ENCODE results near the gene KIF5A.
"Not testable (repeated sequence)": the region's sequence is repeated elsewhere in the genome, so short reads cannot be mapped to it uniquely, and the experiment has no call there.

The KIF5A gene

GRCh38 chr12:57558864-57559263, 9.0 kb downstream of the KIF5A start:
- no peak for DNase-seq (ENCODE audit: low read depth)

DNA sequence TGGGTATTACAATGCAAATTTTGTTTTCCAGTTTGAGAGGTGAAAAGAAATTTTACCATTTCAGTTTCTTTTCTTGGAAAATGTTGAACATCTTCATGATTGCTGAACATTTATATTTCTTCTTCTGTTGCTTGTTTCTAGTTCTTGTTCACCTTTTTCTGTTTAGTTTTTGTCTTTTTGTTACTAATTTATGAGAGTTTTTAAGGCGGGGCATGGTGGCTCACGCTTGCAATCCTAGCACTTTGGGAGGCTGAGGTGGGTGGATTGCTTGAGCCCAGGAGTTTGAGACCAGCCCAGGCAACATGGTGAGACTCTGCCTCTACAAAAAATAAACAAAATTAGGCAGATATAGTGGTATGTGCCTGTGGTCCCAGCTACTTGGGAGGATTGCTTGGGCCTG, 10.7 kb downstream of the KIF5A start:
- no peak for DNase-seq (ENCODE audit: low read depth)

GRCh38 chr12:57561117-57561516, 11.3 kb downstream of the KIF5A start:
- DNase-seq (ENCODE audit: low read depth), result not testable (repeated sequence)

DNA sequence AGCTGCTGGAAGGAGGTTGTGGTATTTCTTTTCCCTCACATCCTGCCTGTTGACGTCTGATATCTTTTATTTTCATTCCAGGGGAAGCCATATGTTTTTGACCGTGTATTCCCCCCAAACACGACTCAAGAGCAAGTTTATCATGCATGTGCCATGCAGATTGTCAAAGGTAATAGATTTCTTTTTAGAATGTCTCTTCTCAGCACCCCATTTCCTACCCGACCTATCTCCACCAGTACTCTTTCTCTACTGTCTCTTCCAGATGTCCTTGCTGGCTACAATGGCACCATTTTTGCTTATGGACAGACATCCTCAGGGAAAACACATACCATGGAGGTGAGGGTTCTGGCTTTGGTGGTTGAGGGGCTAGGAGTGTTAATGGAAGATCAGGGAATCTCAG, 13.5 kb downstream of the KIF5A start:
- no peak for DNase-seq (ENCODE audit: low read depth)

- no peak for DNase-seq (ENCODE audit: low read depth)
Observed at GRCh38 chr12:57564178-57564740, 14.4 kb downstream of the KIF5A start.

DNA sequence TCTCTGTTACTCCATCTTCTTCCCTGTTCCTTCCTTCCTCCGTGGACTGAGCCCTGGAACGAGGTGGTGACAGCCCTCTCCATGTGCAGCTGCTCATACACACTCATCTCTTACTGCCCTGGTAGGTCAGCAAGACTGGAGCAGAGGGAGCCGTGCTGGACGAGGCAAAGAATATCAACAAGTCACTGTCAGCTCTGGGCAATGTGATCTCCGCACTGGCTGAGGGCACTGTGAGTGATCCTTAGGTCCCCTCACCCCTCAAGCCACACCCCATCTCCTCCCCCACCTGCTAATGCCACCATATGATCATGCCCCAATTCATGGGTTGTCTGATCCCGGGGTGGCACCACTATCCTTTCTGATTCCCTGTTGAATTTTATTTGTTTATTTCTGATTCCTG, 19.0 kb downstream of the KIF5A start:
- no peak for DNase-seq (ENCODE audit: low read depth)

GRCh38 chr12:57569858-57570257, 20.0 kb downstream of the KIF5A start:
- DNase-seq (ENCODE audit: low read depth), result no peak

GRCh38 chr12:57570438-57570837, 20.6 kb downstream of the KIF5A start:
- DNase-seq (ENCODE audit: low read depth), result not testable (repeated sequence)

DNA sequence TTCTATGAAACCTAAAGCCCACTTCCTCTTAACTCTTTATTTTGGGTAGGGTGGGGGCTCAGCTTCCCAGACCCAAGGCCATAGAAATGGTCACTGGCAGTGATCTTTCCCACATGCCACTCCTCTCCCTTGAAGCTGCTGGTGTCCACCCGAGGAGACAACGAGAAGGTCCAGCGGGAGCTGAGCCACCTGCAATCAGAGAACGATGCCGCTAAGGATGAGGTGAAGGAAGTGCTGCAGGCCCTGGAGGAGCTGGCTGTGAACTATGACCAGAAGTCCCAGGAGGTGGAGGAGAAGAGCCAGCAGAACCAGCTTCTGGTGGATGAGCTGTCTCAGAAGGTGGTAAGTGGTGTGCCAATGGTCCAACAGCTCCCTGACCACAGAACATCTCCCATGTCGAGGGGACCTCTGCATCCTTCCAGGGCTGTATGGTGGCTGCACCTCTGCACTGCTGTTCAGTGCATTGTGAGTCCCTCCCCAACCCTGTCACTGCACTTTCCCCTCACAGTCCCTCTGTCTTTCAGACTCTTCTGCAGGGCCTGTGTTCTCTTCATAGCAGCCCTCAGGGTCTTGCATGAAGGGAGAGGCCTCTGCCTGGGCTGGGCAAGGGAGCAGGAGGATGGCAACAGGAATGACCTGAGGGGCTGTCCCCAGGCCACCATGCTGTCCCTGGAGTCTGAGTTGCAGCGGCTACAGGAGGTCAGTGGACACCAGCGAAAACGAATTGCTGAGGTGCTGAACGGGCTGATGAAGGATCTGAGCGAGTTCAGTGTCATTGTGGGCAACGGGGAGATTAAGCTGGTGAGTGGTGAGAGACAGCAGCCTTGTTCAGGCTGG, 22.3 kb downstream of the KIF5A start:
- no peak for DNase-seq (ENCODE audit: low read depth)

- DNase-seq (ENCODE audit: low read depth), result no peak
Observed at GRCh38 chr12:57574795-57575194, 25.0 kb downstream of the KIF5A start.

GRCh38 chr12:57575771-57576612, 26.1 kb downstream of the KIF5A start:
- no peak for DNase-seq (ENCODE audit: low read depth)

DNA sequence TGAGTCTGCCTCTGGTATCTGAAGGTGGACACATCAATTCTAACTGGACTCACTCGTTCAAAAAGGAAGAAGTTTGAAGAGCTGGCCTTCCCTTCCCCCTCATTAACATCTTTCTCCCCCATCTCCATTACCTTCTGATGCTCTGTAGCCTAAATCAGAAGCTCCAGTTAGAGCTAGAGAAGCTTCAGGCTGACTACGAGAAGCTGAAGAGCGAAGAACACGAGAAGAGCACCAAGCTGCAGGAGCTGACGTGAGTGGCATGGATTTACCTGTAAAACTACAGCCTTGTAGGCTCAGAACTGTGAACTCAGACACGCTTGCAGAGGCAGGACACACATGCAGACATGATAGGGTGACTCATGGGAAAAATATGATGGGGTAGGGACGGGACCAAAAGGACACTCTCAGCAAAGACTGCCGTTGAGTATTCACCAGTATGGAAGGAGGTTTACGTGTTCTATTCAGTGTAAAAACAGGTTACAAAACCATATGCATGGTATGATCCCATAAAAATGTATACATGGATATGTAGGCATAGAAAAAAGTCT, 26.8 kb downstream of the KIF5A start:
- no peak for DNase-seq (ENCODE audit: low read depth)

DNA sequence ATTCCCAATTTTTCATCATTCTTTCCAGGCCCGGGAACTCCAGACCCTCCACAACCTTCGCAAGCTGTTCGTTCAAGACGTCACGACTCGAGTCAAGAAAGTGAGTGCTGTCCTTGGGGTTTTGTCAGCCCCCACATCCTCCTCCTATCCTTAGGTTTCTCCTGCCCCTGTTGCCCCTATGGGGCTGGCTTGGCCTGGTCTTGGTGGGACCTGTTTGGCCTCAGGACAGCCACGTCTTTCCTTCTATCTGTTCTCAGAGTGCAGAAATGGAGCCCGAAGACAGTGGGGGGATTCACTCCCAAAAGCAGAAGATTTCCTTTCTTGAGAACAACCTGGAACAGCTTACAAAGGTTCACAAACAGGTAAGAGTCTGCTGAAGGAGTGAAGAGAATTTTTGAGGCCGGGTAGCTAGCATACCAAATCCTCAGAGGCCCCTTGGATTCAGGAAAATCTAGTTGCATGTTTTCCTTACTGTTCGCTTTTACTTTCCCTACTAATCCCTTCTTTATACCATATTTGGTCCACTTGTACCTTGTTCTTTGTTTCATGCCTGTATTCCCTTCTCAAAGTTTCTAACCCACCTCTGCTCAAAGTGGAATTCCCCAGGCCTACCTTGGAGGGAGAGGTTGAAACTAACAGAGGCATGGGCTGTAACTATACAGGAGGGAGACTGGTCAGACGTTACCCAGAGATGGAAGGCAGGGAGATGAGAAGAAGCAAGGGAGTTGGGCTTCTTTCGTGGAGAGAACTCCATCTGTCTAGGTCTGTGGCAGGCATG, 28.3 kb downstream of the KIF5A start:
- no peak for DNase-seq (ENCODE audit: low read depth)

DNA sequence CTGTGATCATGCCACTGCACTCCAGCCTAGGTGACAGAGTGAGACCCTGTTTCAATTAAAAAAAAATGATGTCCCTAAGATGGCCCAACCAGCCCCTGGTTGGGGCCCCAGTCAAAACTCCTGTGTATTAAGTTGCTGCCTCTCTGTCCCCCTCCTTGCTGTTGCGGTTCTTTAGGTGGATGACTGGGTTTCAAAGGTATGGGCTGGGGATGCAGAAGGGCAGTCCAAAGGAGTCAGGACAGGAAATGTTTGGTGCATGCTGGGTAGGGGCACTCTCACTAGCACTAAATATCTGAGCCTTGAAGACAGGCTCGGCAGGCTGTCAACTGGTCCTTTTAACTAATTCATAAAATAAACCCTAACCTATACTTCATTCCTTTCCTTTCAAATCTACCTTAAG, 29.2 kb downstream of the KIF5A start:
- no peak for DNase-seq (ENCODE audit: low read depth)

DNA sequence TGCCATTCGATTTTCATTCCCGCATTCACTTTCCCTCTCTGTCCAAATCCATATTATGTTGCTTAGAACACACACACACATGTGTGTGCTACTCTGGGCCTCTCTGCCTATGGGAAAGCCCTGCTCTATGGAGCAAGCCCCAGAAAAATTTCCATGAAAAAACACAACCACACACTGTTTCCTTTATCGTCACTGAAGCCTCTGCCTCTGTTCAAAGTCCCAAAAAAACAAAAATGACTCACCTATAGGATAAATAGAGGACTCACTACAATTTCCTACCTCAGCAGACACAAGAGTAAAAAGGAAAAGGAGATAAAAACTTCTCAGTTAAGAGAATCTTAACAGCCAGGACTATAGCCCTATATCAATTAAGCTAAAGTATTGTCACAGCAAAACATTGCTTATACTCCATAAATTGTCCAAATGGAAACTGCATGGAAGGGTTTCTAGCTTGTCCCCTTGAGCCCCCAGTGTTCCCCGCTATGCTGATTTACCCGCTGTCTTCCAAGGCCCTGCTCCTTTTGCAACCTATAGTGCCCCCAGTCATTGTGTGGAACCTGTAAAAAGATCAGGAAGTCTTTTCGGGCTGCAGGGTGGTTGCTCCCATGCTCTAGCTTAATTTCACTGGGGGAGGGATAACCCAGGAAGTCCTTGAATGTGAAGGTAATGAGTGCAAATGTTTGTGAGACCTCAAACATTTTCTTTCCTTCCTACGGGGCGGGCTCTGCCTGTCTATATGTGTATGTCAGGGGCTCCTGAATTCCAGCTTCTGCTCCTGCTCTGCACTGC, 30.0 kb downstream of the KIF5A start:
- DNase-seq (ENCODE audit: low read depth), result no peak

DNA sequence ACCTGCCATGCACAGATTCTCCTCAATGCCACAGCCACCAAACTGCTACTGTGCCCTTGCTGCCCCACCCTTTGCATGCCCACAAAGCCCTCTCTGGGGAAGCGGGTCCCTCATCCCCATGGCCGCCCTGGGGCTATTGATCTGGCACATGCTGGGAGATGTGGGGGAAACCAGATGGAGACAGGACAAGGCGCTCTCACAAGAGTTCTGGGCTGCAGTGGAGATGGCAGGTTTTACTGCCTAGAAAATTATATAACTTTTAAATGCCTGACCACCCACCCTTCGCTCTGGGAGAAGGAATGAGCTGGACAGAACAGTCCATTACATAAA, 30.6 kb downstream of the KIF5A start:
- DNase-seq (ENCODE audit: low read depth), result no peak

DNA sequence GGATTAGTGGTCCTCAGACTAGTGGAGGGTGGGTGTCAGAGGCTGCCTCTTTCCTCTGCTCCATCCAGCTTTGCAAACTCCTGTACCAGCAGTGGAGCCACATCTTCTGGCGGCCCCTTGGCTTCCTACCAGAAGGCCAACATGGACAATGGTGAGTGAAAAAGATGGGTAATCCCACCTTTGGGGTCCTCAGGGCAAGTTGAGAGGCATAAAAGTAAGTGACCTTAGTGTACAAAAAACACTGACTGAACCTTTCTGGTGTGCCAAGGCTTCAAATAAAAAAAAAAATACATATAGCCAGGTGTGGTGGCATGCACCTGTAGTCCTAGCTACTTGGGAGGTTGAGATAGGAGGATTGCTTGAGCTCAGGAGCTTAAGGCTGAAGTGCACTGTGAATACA, 32.0 kb downstream of the KIF5A start:
- DNase-seq (ENCODE audit: low read depth), result no peak

DNA sequence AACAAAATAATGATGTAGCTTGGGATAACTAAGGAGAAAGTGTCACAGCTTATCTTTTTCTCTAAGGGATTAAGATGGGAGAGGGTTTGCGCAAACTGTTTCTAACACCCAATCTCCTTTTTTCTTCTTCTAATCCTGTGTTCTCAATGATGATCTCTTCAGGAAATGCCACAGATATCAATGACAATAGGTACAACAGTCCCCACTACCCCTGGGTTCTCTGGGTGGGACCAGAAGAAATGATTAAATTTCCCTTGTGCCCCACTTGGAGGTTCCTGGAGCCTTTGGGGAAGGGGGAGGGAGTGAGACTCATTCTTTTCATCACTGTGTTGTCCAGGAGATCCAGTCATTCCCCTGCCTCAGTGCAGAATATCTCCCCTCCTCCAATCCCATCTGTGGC, 32.6 kb downstream of the KIF5A start:
- DNase-seq (ENCODE audit: low read depth), result no peak

DNA sequence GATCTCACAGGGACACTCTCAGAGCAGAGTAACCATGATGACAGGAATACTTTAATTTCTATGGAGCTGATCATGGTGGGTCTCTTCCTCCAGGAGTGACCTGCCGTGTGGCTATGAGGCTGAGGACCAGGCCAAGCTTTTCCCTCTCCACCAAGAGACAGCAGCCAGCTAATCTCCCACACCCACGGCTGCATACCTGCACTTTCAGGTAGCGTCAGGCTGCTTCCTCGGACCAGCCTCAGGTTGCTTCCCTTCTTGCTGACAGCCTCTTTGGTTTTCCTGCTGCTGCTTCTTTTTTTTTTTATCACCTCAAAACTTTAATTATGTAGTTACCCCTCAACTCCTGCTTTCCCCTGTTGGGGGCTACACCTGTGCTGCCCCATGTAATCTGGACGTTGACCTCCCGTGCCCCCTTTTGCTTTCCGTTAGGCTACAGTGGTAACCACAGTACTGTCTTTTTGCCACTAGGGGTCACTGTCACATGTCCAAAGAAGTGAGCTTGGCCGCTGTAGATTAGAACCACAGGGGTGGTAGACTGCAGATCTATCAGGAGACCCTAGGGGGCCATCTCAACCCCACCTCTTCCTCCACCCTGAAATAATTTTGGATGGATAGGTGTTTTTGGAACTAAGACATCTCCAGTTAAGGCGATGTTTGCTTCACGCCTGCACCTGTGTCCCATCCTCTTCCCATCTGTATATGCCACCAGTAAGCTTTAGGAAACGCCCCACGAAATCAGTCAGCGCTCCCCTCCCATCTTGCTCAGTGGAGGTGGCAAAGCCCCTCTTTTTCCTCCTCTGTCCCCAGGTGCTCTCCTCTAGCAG, 33.4 kb downstream of the KIF5A start:
- DNase-seq (ENCODE audit: low read depth), result peak; percentile 46

DNA sequence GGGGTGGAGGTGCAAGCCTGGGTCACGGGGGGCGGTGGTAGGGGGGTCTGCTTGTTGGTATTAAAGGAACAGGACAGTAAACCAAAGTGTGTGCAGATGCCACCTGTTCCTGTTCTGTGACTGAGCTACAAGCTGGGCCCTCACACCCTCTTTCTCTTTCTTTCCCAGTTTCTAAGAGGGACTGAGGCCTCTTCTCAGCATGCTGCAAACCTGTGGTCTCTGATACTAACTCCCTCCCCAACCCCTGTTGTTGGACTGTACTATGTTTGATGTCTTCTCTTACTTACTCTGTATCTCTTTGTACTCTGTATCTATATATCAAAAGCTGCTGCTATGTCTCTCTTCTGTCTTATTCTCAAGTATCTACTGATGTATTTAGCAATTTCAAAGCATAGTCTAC, 34.2 kb downstream of the KIF5A start:
- no peak for DNase-seq (ENCODE audit: low read depth)
